AG09309 (cell line): ENCODE data around the gene NRCAM.
"Not testable (repeated sequence)": the region's sequence is repeated elsewhere in the genome, so short reads cannot be mapped to it uniquely, and the experiment has no call there.

Experiments used
- DNase-seq: peaks from one replicate; pipeline ENCODE4 v3.0.0-alpha.2; 2010; ENCODE audit warnings: low read depth
- H3K4me3 ChIP-seq: 2 replicates; pipeline ENCODE4 v1.5.1; 2011; ENCODE audit warnings: mild to moderate bottlenecking, low read depth, low read length, moderate library complexity; ENCODE audit not compliant: control insufficient read depth
- CTCF ChIP-seq: IDR thresholded peaks from 2 replicates; pipeline ENCODE4 v1.5.1; 2011; ENCODE audit warnings: mild to moderate bottlenecking, low read depth, low read length, inconsistent platforms; ENCODE audit not compliant: insufficient read depth, control insufficient read depth; ENCODE audit errors: missing control alignments

NRCAM gene

GRCh38 chr7:108479751-108480150, 23.5 kb upstream of the NRCAM start:
- no peak for TF ChIP-seq CTCF
- no peak overlapping the region for H3K4me3 ChIP-seq
- DNase-seq, result no peak

GRCh38 chr7:108479118-108479517, 22.9 kb upstream of the NRCAM start:
- no peak for DNase-seq
- H3K4me3 ChIP-seq, result no peak overlapping the region
- TF ChIP-seq CTCF, result no peak

GRCh38 chr7:108468246-108468645, 12.0 kb upstream of the NRCAM start:
- DNase-seq, result no peak
- no peak overlapping the region for H3K4me3 ChIP-seq
- TF ChIP-seq CTCF, result no peak

- DNase-seq, result no peak
- H3K4me3 ChIP-seq, result no peak overlapping the region
- TF ChIP-seq CTCF, result no peak
Observed at GRCh38 chr7:108467391-108467790, 11.2 kb upstream of the NRCAM start.

GRCh38 chr7:108466322-108466721, 10.1 kb upstream of the NRCAM start:
- not testable (repeated sequence) for H3K4me3 ChIP-seq, DNase-seq

GRCh38 chr7:108464743-108465142, 8.5 kb upstream of the NRCAM start:
- H3K4me3 ChIP-seq, result no peak overlapping the region
- DNase-seq, result no peak
- TF ChIP-seq CTCF, result no peak

GRCh38 chr7:108463613-108464012, 7.4 kb upstream of the NRCAM start:
- TF ChIP-seq CTCF, result no peak
- H3K4me3 ChIP-seq, result no peak overlapping the region
- DNase-seq, result no peak
